ENCODE measurements around the gene ARHGAP25.

DNA sequence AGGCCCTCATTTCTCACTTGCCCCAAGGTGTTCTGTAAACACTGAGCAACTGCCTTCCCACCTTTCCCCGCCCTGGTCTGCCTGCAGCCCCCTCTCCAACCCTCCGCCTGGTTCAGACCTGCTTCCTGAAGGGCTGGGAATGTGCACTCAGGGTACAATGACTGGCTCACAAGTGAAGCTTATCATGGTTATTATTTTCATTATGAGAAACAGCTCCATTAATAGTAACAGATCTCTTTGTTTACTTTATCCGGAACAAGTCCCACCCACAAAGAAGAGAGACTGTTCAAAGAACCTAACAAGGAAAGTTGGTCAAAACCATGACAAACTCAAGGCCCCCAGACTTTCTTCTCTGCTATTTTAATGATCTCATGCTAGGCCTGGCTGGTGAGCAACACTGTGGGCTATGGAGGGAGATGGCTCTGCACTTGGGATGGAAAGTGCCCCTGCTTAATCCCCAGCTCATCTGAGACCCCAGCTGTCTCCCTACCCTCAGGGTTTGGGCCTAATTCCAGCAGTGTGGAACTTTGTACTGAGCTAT is 36.7 kb downstream of the ARHGAP25 start:
- TF ChIP-seq, protein P1, sequence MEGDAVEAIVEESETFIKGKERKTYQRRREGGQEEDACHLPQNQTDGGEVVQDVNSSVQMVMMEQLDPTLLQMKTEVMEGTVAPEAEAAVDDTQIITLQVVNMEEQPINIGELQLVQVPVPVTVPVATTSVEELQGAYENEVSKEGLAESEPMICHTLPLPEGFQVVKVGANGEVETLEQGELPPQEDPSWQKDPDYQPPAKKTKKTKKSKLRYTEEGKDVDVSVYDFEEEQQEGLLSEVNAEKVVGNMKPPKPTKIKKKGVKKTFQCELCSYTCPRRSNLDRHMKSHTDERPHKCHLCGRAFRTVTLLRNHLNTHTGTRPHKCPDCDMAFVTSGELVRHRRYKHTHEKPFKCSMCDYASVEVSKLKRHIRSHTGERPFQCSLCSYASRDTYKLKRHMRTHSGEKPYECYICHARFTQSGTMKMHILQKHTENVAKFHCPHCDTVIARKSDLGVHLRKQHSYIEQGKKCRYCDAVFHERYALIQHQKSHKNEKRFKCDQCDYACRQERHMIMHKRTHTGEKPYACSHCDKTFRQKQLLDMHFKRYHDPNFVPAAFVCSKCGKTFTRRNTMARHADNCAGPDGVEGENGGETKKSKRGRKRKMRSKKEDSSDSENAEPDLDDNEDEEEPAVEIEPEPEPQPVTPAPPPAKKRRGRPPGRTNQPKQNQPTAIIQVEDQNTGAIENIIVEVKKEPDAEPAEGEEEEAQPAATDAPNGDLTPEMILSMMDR (conservative IDR thresholded peaks at IDR 0.05; ENCODE audit: low read length) = no peak
- no peak for TF ChIP-seq EZH2phosphoT487 (IDR thresholded peaks at IDR 0.05; ENCODE audit: borderline replicate concordance, low read depth, low read length)
